Measurements from ENCODE around the gene ERBB2. TPM values are rescaled to one million over a fixed set of nuclear protein-coding genes. Genes with fewer than 3 reads are reported as not detected.

The ERBB2 gene
- polyA plus RNA-seq, 3 donors = 0.17 to 0.73 TPM; not detected in 1

DNA sequence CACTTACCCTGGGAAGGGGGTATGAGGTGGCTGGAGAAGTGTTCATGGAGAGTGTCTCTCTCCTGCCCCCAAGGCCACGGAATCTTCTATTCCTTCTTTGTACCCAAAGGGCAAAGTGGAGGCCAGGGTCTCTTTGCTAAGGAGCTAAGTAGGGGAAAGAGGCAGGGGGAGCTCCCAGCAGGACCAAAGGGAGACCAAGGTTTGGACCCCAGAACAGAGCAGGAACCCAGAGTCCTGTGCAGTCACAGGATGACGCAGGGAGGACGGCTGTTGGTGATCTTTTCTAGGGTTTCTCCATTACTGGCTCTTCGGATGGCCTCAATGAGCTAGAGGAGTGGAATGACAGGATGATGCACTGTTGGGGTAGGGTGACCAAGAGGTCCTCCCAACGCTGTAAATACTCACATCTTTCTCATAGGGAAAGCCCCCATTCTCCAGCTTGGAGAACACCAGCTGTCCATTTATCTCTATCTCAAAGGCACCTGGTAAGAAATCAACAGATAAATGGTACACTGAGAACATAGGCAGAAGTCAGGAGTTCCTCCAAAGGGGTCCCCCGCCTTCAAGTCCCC lies 29.5 kb downstream of the ERBB2 start:
- WGBS (ENCODE audit: insufficient coverage) = 96% methylated on average over 3 of the region's 6 CpGs
- H3K4me2 ChIP-seq (replicated peaks; ENCODE audit: extremely low read depth, low read length, poor library complexity, severe bottlenecking) = peak overlapping the region; percentile 93
- H3K27ac ChIP-seq (ENCODE audit: low read depth in 1 of 2, low read length in 2 of 2) = peak overlapping the region in 1 of 2 donors; percentile 96
- TF ChIP-seq, protein P1, sequence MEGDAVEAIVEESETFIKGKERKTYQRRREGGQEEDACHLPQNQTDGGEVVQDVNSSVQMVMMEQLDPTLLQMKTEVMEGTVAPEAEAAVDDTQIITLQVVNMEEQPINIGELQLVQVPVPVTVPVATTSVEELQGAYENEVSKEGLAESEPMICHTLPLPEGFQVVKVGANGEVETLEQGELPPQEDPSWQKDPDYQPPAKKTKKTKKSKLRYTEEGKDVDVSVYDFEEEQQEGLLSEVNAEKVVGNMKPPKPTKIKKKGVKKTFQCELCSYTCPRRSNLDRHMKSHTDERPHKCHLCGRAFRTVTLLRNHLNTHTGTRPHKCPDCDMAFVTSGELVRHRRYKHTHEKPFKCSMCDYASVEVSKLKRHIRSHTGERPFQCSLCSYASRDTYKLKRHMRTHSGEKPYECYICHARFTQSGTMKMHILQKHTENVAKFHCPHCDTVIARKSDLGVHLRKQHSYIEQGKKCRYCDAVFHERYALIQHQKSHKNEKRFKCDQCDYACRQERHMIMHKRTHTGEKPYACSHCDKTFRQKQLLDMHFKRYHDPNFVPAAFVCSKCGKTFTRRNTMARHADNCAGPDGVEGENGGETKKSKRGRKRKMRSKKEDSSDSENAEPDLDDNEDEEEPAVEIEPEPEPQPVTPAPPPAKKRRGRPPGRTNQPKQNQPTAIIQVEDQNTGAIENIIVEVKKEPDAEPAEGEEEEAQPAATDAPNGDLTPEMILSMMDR (IDR thresholded peaks at IDR 0.05) = no peak
- intact Hi-C loops (cut with micrococcal nuclease) = loop anchor here in 1 of 2 donors (5.0 kb wide), 1 partner anchor 42 kb away; the partner anchor contains the start of gene PGAP3
- H3K9me3 Mint-ChIP-seq = no peaks in the 10 kb centered on the region
- no peaks in the 10 kb centered on the region for H4K20me1 ChIP-seq (ENCODE audit: insufficient read depth, low read length)
- H3K4me1 ChIP-seq (ENCODE audit: control insufficient read depth in 1 of 2, insufficient read depth in 2 of 2, low read length in 2 of 2) = peaks cover 9 to 13% of the 10 kb centered on the region in 2 donors
- peak overlapping the region; percentile 90 for H2AFZ ChIP-seq (ENCODE audit: insufficient read depth, low read depth, low read length, poor library complexity, severe bottlenecking)
- H3K4me3 ChIP-seq (replicated peaks in 1 of 3; ENCODE audit: low read depth in 2 of 3, low read length in 3 of 3) = peak overlapping the region in 2 of 3 experiments; percentile 86 to 95
- H3K36me3 ChIP-seq (replicated peaks in 1 of 2; ENCODE audit: control insufficient read depth in 1 of 2, insufficient read depth in 2 of 2, low read length in 2 of 2) = peaks cover 19 to 31% of the 10 kb centered on the region in 2 donors
- peak overlapping the region; percentile 89 for H3K9ac ChIP-seq (ENCODE audit: insufficient read depth, low read length, poor library complexity, severe bottlenecking)
- H3K27ac Mint-ChIP-seq = peak overlapping the region; percentile 68 to 94 (median 89)
- peaks cover 0 to 5% of the 10 kb centered on the region in 2 donors for H3K27me3 ChIP-seq (ENCODE audit: control insufficient read depth in 2 of 2, insufficient read depth in 2 of 2, low read length in 2 of 2)
- H3K27me3 Mint-ChIP-seq (ENCODE audit: low read depth in 3 of 3) = peaks cover 11 to 13% (median 12%) of the 10 kb centered on the region in 3 donors
- no peaks in the 10 kb centered on the region for H3K9me3 ChIP-seq (replicated peaks in 1 of 2; ENCODE audit: control insufficient read depth in 1 of 2, insufficient read depth in 1 of 2, low read length in 2 of 2)
- peaks cover 9% of the 10 kb centered on the region for H3K79me2 ChIP-seq (ENCODE audit: insufficient read depth, low read length)
- peaks cover 9% of the 10 kb centered on the region for H3K4me1 Mint-ChIP-seq
- peaks cover 26 to 38% of the 10 kb centered on the region in 2 donors for H3K36me3 Mint-ChIP-seq
- no peak for DNase-seq
- H3K4me3 Mint-ChIP-seq = peak overlapping the region; percentile 79 to 90

DNA sequence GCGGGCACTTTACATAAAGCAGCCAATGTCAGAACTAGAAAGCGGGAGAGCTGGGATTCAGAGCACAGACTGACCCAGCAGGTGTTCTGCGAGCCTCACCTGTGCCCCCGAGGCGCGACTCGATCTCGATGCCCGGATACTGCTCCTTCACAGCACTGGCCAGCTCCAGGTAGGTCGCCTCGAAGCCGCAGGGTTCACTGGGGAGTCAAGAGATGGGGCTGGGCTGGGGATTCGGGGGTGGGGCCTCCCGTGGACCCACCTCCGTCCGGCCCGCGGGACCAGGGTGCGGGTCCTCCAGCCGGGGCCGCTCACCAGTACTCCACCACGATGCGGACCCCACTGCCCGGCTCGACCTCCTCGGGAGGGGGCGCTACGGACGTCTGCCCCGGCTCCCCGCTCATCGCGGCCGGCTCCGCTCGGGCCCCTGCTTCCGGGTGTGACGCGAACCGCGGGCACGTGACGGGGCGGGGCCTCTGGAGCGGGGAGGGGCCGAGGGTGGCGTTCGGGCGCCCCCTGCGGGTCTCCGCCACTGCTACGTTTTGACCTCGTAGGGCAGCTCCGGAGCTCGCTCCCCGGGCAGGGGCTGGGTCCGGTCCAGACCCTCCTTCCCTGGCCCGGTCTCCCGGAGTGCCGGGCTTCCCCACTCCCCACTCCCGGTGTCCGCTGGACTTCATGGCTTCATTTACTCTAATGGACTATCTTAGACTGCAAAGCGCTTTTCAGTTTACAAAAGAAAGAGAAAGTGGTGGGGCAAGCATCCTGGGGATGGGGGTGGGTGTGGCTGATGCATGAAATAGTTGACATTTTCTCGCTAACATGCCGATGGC lies 30.4 kb downstream of the ERBB2 start, which contains the start of gene MIEN1:
MIEN1 (minus strand) TSS at position 438 of the 827 bp plus-strand sequence; CDS start at position 401, 37 bp downstream.
- Mint-ChIP-seq H3K4me3 (peak within 1 kb of the TSS; percentile 84 to 90), H3K36me3 (peaks cover 26 to 33% of the 10 kb centered on the region in 2 donors), H3K27me3 (ENCODE audit: low read depth in 3 of 3) (peaks cover 11 to 19% (median 17%) of the 10 kb centered on the region in 3 donors), H3K9me3 (no peaks in the 10 kb centered on the region), H3K27ac (peak within 1 kb of the TSS; percentile 87 to 94 (median 91)), H3K4me1 (peaks cover 9% of the 10 kb centered on the region)
- Histone ChIP-seq H2AFZ (ENCODE audit: insufficient read depth, low read depth, low read length, poor library complexity, severe bottlenecking) (peak within 1 kb of the TSS; percentile 90), H3K4me3 (replicated peaks in 1 of 3; ENCODE audit: low read depth in 2 of 3, low read length in 3 of 3) (peak within 1 kb of the TSS; percentile 69 to 95 (median 86)), H3K9ac (ENCODE audit: insufficient read depth, low read length, poor library complexity, severe bottlenecking) (peak within 1 kb of the TSS; percentile 89), H3K27ac (ENCODE audit: low read depth in 1 of 2, low read length in 2 of 2) (peak within 1 kb of the TSS; percentile 48 to 96), H3K79me2 (ENCODE audit: insufficient read depth, low read length) (peaks cover 9% of the 10 kb centered on the region), H3K27me3 (ENCODE audit: control insufficient read depth in 2 of 2, insufficient read depth in 2 of 2, low read length in 2 of 2) (peaks cover 0 to 5% of the 10 kb centered on the region in 2 donors), H3K4me2 (replicated peaks; ENCODE audit: extremely low read depth, low read length, poor library complexity, severe bottlenecking) (peak within 1 kb of the TSS; percentile 93), H3K36me3 (replicated peaks in 1 of 2; ENCODE audit: control insufficient read depth in 1 of 2, insufficient read depth in 2 of 2, low read length in 2 of 2) (peaks cover 19 to 31% of the 10 kb centered on the region in 2 donors), H3K9me3 (replicated peaks in 1 of 2; ENCODE audit: control insufficient read depth in 1 of 2, insufficient read depth in 1 of 2, low read length in 2 of 2) (no peaks in the 10 kb centered on the region), H4K20me1 (ENCODE audit: insufficient read depth, low read length) (no peaks in the 10 kb centered on the region), H3K4me1 (ENCODE audit: control insufficient read depth in 1 of 2, insufficient read depth in 2 of 2, low read length in 2 of 2) (peaks cover 9 to 13% of the 10 kb centered on the region in 2 donors)
- intact Hi-C loops (cut with micrococcal nuclease) = loop anchor here (2.0 to 5.0 kb wide), 3 partner anchors 18 to 108 kb away; partner anchors contain the start of gene STARD3 (in 1 of the 2)
- TF ChIP-seq, protein P1 (IDR thresholded peaks at IDR 0.05) = peak; percentile 97
- DNase-seq = peak; percentile 83 to 88 (median 84)
- under 1% methylated on average over 59 of the region's 65 CpGs for WGBS (ENCODE audit: insufficient coverage)

All from CD14-positive monocyte (primary cell).